CD4-positive, alpha-beta T cell treated with Interferon alpha-2 for 1 hour (primary cell): Measurements from ENCODE around the gene CCDC169.

Experiments used
- DNase-seq, 2 donors: peaks; one replicate each; pipeline ENCODE4 v3.0.0-alpha.2; 2020 to 2022

Gene CCDC169

DNA sequence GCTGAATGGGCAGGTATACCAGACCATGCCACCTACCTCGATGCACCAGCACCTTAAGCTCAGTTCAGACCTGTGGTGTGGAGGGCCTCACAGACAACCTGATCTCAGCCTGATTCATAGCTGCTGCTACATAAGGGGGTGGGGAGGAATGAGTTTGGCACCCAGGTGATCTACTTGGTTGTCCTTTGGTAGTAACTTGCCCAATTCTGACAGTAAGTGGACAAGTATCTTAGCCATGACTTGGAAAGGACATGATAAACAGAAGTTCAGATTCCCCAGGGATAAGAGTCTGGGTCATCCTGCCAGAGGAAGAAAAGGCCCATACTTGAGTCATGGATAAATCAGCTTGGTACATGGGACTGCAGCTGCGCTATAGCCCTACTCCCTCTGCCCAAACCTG is 54.9 kb downstream of the CCDC169 start:
- no peak for DNase-seq

DNA sequence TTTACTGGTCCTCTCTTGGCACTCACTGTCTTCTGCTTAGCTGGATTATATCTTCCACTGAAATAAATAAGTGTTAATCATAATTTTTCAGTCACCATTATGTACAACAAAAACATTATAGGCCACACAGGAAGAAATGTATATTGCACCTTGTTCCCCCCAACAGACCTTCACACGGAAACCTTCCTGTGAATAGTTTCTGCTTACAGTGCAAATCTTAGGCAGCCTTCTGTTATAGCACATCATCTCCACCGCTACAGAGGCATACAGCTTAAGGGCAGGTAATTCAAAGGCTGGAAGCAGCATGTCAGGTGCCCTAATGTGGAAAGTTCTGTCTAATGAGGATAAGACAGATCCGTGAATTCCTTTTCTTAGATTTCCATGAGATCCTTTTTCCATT is 66.4 kb downstream of the CCDC169 start:
- no peak for DNase-seq

DNA sequence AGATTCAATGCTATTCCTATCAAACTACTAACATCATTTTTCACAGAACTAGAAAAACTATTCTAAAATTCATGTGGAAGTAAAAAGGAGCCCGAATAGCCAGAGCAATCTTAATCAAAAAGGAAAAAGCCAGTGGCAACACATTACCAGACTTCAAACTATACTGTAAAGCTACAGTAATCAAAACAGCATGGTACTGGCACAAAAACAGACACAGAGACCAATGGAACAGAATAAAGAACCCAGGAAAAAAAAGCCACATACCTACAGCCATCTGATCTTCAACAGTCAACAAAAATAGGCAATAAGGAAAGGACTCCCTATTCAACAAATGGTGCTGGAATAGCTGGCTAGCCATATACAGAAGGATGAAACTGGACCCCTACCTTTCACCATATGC is 72.9 kb downstream of the CCDC169 start:
- DNase-seq, result no peak

DNA sequence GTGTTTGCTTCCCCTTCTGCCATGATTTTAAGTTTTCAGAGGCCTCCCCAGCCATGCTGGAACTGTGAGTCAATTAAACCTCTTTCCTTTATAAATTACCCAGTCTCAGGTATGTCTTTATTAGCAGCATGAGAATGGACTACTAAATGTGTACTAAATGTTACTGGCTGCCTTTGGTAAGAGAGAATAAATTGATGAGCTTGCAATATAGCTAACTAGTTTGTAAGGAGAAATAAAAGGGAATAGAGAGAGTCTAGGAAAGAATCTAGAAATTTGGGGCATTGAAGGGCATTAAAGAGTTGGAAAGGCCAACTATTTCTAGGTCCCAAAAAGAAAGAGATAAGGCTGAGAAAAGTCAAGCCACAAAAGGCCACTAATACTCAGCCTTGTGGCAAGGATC is 77.7 kb downstream of the CCDC169 start:
- no peak for DNase-seq

GRCh38 chr13:36217456-36217855 is 80.2 kb downstream of the CCDC169 start:
- no peak for DNase-seq

DNA sequence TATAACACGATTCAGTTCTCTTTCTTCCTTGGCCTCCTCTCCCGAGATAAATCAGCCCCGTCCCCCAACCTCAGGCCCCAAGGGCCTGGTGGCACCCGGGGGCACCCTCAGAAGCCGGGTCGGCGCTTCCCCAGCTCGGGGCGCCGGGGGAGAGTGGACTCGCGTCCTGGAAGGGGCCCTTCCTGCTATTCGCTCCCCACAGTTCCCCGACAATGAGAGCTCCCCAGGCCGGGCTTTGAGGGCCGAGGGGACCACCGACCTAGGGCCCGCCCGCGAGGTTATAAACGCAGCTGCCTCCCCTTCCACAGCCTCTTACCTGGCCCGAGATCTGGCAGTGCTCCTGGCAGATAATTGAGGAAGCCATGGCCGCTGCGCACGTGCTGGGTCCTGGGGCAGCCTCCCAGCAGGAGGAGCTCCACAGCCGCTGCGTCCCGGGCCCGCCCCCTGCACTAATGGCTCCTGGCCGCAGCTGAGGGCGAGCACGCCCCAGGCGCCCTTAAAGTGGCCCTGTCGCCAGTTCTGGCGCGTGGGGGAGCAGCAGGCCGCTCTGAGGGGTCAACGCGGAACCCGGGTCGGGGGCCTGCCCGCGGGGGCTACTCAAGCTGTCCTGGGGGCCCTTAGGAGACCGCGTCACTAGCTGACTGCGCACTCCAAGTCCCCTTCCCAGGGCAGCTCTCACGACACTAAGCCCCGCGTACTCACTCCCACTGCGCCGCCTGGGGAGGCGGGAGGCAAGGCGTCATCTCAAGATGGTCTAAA is 83.3 kb downstream of the CCDC169 start, which contains the start of gene SOHLH2:
Gene SOHLH2, minus strand, starts transcription at position 394 of the 759 bp plus-strand sequence. Its CDS starts 30 bp downstream, at position 364.
- DNase-seq, result no peak

- no peak for DNase-seq
These were observed 84.8 kb downstream of the CCDC169 start for GRCh38 chr13:36212789-36213188.

DNA sequence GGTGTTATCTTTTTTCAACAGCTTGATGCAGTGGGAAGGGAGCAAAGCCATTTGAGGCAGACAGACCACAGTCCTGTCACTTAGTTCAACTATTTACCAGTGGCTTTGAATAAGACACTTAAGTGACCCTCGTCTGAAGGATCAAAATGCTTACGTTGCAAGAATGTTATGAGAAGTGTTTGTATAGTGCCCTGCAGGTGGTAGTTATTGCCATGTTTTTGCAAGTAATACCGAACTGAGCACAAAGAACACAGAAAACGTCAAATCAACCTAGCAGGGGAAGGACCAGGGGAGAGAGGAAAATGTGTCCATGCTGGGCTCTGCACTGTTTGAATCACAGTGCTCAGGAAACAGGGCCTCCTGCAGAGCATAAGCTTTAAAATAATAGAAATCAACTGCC is 86.0 kb downstream of the CCDC169 start:
- DNase-seq, result no peak

DNA sequence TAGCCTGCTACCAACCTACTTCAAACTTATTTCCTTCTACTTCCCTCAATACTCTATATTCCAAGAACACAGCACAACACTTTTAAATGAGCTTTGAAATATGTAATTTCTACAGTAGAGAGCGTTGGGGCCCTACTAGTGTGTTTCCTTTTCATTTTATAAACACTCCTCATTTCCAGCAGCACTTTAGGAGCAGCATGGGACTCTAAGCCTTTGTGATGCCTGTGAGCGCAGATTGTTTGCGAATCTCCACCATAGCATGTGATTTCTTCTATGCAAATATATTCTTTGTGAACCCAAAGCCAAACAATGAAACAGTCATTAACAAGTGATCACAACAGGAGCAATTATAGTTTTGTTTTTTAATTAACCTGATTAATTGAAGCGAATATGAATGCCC is 86.9 kb downstream of the CCDC169 start:
- no peak for DNase-seq

DNA sequence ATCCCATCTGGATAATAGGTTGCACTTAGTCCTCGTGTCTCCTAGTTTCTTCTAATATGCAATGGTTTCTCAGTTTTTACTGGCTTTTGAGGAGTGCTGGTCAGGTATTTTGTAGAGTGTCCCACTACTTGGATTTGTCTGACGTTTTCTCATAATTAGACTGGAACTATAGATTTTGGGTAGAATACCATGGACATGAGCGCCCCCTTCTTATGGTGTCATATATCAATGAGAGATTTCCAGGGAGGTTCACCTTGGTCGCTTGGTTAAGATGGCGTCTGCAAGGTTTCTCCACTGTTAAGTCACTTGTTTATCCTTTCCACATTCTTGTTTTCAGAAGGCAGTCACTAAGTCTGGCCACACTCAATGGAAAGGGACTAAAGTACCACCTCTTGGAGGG is 89.9 kb downstream of the CCDC169 start:
- no peak for DNase-seq

DNA sequence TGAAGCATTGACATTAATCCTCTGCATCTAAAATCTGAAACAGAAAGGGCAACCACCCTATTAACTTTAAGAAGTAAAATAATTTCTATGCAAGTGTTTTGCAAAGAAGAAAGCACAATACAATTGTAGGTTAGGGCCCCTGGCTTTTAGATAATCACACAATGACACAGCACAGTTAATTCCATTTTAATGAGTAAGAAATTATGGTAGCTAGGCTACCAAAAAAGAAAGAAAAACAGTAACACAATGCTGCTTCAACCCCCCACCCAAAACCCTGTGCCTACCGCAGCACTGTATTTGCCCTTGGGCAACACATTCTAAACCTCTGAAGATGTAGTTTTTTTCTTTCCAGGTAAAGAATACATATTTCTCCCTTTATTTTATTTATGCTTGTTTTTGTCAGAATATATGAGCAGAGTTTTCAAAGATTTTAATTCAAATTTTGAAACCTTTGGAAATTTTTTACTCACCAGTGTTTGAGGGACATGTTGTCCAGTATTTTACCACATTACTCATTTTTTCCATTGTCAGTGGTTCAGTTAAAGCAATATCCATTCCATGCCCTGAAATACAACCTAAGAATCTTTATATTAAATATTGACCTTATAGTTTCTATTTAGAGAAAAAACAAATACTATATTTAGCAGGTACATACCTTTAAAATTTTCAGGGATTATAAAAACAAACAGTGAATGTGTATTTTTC is 104.3 kb downstream of the CCDC169 start:
- no peak for DNase-seq

- no peak for DNase-seq
These were observed 105.4 kb downstream of the CCDC169 start for GRCh38 chr13:36192166-36192565.

GRCh38 chr13:36190771-36191170 is 106.8 kb downstream of the CCDC169 start:
- DNase-seq, result no peak

DNA sequence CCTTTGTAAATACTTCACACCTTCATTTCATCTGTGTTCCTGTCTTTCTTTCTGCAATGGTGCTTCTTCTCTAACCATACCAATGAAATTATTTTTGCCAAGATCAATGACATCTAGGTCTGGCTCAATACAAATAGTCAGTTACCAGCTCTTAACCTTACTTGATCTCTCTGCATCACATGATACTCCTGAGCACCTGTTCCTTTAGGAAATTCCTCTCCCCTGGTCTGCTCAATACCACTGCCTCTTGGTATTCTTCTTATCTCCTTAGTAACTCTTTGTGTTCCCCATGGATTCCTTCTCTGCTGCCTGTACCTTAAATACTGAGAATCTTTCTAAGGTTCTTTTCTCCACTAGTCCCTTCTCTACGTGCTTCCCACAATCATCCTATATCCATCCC is 109.2 kb downstream of the CCDC169 start:
- no peak for DNase-seq

- DNase-seq, result no peak
These were observed 113.7 kb downstream of the CCDC169 start for GRCh38 chr13:36183901-36184300.
